ENCODE results near the gene CIP2A. TPM values are rescaled to one million over a fixed set of nuclear protein-coding genes. Genes with fewer than 3 reads are reported as not detected.

Gene CIP2A
- total RNA-seq, 1 experiment from 2014 or later, result 26.9 TPM

GRCh38 chr3:108569336-108569735 is 19.9 kb downstream of the CIP2A start:
- no peaks in the 10 kb centered on the region for H3K36me3 ChIP-seq (ENCODE audit: control insufficient read depth, insufficient read depth, low read length)
- TF ChIP-seq, protein P1, sequence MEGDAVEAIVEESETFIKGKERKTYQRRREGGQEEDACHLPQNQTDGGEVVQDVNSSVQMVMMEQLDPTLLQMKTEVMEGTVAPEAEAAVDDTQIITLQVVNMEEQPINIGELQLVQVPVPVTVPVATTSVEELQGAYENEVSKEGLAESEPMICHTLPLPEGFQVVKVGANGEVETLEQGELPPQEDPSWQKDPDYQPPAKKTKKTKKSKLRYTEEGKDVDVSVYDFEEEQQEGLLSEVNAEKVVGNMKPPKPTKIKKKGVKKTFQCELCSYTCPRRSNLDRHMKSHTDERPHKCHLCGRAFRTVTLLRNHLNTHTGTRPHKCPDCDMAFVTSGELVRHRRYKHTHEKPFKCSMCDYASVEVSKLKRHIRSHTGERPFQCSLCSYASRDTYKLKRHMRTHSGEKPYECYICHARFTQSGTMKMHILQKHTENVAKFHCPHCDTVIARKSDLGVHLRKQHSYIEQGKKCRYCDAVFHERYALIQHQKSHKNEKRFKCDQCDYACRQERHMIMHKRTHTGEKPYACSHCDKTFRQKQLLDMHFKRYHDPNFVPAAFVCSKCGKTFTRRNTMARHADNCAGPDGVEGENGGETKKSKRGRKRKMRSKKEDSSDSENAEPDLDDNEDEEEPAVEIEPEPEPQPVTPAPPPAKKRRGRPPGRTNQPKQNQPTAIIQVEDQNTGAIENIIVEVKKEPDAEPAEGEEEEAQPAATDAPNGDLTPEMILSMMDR (IDR thresholded peaks at IDR 0.05; ENCODE audit: insufficient read depth in 1 of 2, low read depth in 1 of 2, low read length in 1 of 2, severe bottlenecking in 1 of 2, unreplicated experiment in 1 of 2), result no peak
- ChIA-PET CTCF (no interaction called here), POLR2A (no interaction called here)
- H3K27me3 ChIP-seq (replicated peaks; ENCODE audit: control insufficient read depth, insufficient read depth, low read length), result no peaks in the 10 kb centered on the region
- Mint-ChIP-seq H3K27ac (ENCODE audit: unreplicated experiment) (no peak overlapping the region), H3K27me3 (ENCODE audit: insufficient read depth, unreplicated experiment) (no peaks in the 10 kb centered on the region), H3K4me1 (ENCODE audit: low read depth, unreplicated experiment) (no peaks in the 10 kb centered on the region), H3K9me3 (ENCODE audit: unreplicated experiment) (no peaks in the 10 kb centered on the region), H3K4me3 (ENCODE audit: unreplicated experiment) (no peak overlapping the region), H3K36me3 (ENCODE audit: insufficient read depth, unreplicated experiment) (peaks cover 16% of the 10 kb centered on the region)
- H3K4me1 ChIP-seq, result no peaks in the 10 kb centered on the region
- DNase-seq, result no peak
- H3K4me3 ChIP-seq (ENCODE audit: low read depth, low read length), result no peak overlapping the region
- H3K9me3 ChIP-seq, result no peaks in the 10 kb centered on the region; the same call in 1 of the 2 replicates
- intact Hi-C loops (cut with micrococcal nuclease; ENCODE audit: unreplicated experiment), result no loop called here
- BruUV-seq (replicated peaks), result no TSS peak

GRCh38 chr3:108566599-108566998 is 22.6 kb downstream of the CIP2A start:
- no peak overlapping the region for H3K4me3 ChIP-seq (ENCODE audit: low read depth, low read length)
- H3K27me3 Mint-ChIP-seq (ENCODE audit: insufficient read depth, unreplicated experiment), result no peaks in the 10 kb centered on the region
- peaks cover 14% of the 10 kb centered on the region for H3K36me3 Mint-ChIP-seq (ENCODE audit: insufficient read depth, unreplicated experiment)
- BruUV-seq (replicated peaks), result no TSS peak
- intact Hi-C loops (cut with micrococcal nuclease; ENCODE audit: unreplicated experiment), result no loop called here
- ChIA-PET CTCF (no interaction called here), POLR2A (no interaction called here)
- no peaks in the 10 kb centered on the region for H3K9me3 ChIP-seq
- H3K4me3 Mint-ChIP-seq (ENCODE audit: unreplicated experiment), result no peak overlapping the region
- TF ChIP-seq, protein P1 (IDR thresholded peaks at IDR 0.05; ENCODE audit: insufficient read depth in 1 of 2, low read depth in 1 of 2, low read length in 1 of 2, severe bottlenecking in 1 of 2, unreplicated experiment in 1 of 2), result no peak
- no peak for DNase-seq
- no peaks in the 10 kb centered on the region for H3K36me3 ChIP-seq (ENCODE audit: control insufficient read depth, insufficient read depth, low read length)
- H3K9me3 Mint-ChIP-seq (ENCODE audit: unreplicated experiment), result no peaks in the 10 kb centered on the region
- no peak overlapping the region for H3K27ac Mint-ChIP-seq (ENCODE audit: unreplicated experiment)
- H3K4me1 Mint-ChIP-seq (ENCODE audit: low read depth, unreplicated experiment), result no peaks in the 10 kb centered on the region
- no peaks in the 10 kb centered on the region for H3K27me3 ChIP-seq (replicated peaks; ENCODE audit: control insufficient read depth, insufficient read depth, low read length)
- no peaks in the 10 kb centered on the region for H3K4me1 ChIP-seq

GRCh38 chr3:108565506-108565905 is 23.7 kb downstream of the CIP2A start:
- TF ChIP-seq, protein P1 (IDR thresholded peaks at IDR 0.05; ENCODE audit: insufficient read depth in 1 of 2, low read depth in 1 of 2, low read length in 1 of 2, severe bottlenecking in 1 of 2, unreplicated experiment in 1 of 2), result no peak
- no peaks in the 10 kb centered on the region for H3K27me3 Mint-ChIP-seq (ENCODE audit: insufficient read depth, unreplicated experiment)
- intact Hi-C loops (cut with micrococcal nuclease; ENCODE audit: unreplicated experiment), result no loop called here
- H3K9me3 Mint-ChIP-seq (ENCODE audit: unreplicated experiment), result no peaks in the 10 kb centered on the region
- BruUV-seq (replicated peaks), result no TSS peak
- no peak overlapping the region for H3K27ac Mint-ChIP-seq (ENCODE audit: unreplicated experiment)
- Histone ChIP-seq H3K4me3 (ENCODE audit: low read depth, low read length) (no peak overlapping the region), H3K9me3 (no peaks in the 10 kb centered on the region), H3K27me3 (replicated peaks; ENCODE audit: control insufficient read depth, insufficient read depth, low read length) (no peaks in the 10 kb centered on the region), H3K4me1 (no peaks in the 10 kb centered on the region), H3K36me3 (ENCODE audit: control insufficient read depth, insufficient read depth, low read length) (no peaks in the 10 kb centered on the region; the same call in 1 of the 2 replicates)
- H3K36me3 Mint-ChIP-seq (ENCODE audit: insufficient read depth, unreplicated experiment), result peaks cover 25% of the 10 kb centered on the region
- DNase-seq, result no peak
- POLR2A ChIA-PET, result no interaction called here
- CTCF ChIA-PET, result no interaction called here
- no peak overlapping the region for H3K4me3 Mint-ChIP-seq (ENCODE audit: unreplicated experiment)
- H3K4me1 Mint-ChIP-seq (ENCODE audit: low read depth, unreplicated experiment), result no peaks in the 10 kb centered on the region

Data from Caco-2 (cell line).